Skeletal muscle tissue (tissue), 4 donors: ENCODE measurements around the gene EPHA6. TPM values are rescaled to one million over a fixed set of nuclear protein-coding genes. Genes with fewer than 3 reads are reported as not detected.

Experiments used
- H3K27ac ChIP-seq: one replicate; pipeline ENCODE4 v1.7.0; 2013; ENCODE audit warnings: mild to moderate bottlenecking, low read depth, low read length, inconsistent platforms
- H3K27me3 ChIP-seq, 3 donors: one replicate each; pipeline ENCODE4 v1.7.0; 2013; ENCODE audit warnings: low read length in 3 of 3; ENCODE audit not compliant: control insufficient read depth in 3 of 3, insufficient read depth in 3 of 3
- H3K36me3 ChIP-seq, 3 donors: one replicate each; pipeline ENCODE4 v1.7.0; 2013; ENCODE audit warnings: low read length in 3 of 3; ENCODE audit not compliant: control insufficient read depth in 3 of 3, insufficient read depth in 3 of 3
- H3K4me1 ChIP-seq, 3 donors: one replicate each; pipeline ENCODE4 v1.7.0; 2013; ENCODE audit warnings: low read length in 3 of 3, mild to moderate bottlenecking in 3 of 3; ENCODE audit not compliant: control insufficient read depth in 3 of 3, insufficient read depth in 3 of 3
- H3K4me3 ChIP-seq, 3 donors: one replicate each; pipeline ENCODE4 v1.7.0; 2013; ENCODE audit warnings: low read length in 3 of 3
- H3K9ac ChIP-seq, 3 donors: one replicate each; pipeline ENCODE4 v1.7.0; 2013; ENCODE audit warnings: low read length in 3 of 3, mild to moderate bottlenecking in 3 of 3, moderate library complexity in 2 of 3, low read depth in 1 of 3
- H3K9me3 ChIP-seq, 3 donors: one replicate each; pipeline ENCODE4 v1.7.0; 2013; ENCODE audit warnings: low read length in 3 of 3; ENCODE audit not compliant: control insufficient read depth in 3 of 3
- total RNA-seq: library from RNA; depleted of rRNA; stranded (reverse); fragments of >200 nt; gene quantifications from one replicate; pipeline ENCODE4 v1.2.3, GENCODE V29; 2014
- donor health status: Osteomylitis.

The EPHA6 gene
- total RNA-seq: 0.52 TPM

DNA sequence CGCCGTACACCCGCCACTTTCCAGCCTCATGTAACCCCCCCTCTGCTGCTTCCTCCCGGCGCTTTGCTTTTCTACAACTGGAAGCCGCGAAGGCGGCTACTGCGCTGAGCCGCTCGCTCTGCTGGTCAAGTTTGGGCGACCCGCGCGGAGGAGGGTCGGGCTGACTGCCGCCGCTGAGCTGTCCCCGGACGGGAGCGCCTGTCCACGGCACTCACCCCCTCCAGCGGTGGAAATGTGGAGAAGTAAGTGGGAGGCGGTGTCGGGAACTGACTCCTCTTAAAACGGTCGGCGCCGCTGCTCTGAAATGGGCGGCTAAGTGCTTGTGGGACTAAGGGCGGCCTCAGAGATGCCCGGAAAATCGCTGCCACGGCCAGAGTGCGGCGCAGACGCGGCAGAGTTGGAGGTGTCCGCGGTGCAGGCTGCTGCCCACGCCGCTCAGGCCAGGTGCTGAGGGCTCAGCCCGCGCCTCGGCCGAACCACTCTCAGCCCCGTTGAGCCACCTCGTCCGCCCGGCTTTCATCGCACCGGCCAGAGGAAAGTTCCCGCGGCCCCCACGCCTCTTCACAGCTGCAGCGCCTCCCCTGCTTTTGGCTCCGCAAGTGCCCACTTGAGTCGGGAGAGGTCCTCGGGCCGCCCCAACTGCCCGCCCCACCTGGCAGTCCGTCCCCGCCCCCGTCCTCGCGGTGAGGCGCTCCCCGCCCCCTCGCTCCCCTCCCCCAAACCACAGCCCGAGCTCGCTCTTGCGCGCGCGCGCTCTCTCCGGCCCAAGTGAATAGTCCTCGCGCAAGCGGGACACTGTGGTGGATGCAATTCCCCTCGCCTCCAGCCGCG, at the start of gene EPHA6:
TSS of gene EPHA6 (plus strand) at position 775 of the 831 bp plus-strand sequence.
- Histone ChIP-seq H3K27me3 (peaks cover 28 to 37% (median 34%) of the 10 kb centered on the region in 3 donors), H3K27ac (no peak within 1 kb of the TSS), H3K9me3 (no peaks in the 10 kb centered on the region), H3K9ac (peak within 1 kb of the TSS in 2 of 3 donors; percentile 3 to 5), H3K4me1 (peaks cover 11 to 14% (median 11%) of the 10 kb centered on the region in 3 donors), H3K4me3 (peak within 1 kb of the TSS; percentile 51 to 60 (median 58)), H3K36me3 (no peaks in the 10 kb centered on the region)

DNA sequence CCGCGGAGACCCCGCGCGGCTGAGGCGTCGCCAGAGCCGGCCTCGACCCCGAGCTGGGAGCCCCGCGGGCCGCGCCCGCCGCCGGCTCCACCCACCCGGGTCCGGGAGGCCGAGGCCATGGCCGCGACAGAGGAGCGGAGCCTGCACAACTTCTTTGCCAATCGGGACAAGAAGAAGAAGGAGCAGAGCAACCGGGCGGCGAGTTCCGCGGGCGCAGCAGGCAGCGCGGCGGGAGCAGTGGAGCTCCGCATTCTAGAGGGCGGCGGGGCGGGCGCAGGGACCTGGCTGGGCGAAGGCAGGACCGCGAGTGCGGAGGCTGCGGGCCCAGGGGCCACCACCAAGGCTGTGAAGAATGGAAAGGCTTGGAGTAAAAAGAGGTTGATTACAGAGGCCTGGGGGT, 37.6 kb upstream of the EPHA6 start:
- H3K36me3 ChIP-seq: no peaks in the 10 kb centered on the region
- H3K27ac ChIP-seq: no peak overlapping the region
- no peaks in the 10 kb centered on the region for H3K27me3 ChIP-seq
- no peaks in the 10 kb centered on the region for H3K4me1 ChIP-seq
- H3K4me3 ChIP-seq: no peak overlapping the region
- no peak overlapping the region for H3K9ac ChIP-seq
- peaks cover 0 to 3% (median 0%) of the 10 kb centered on the region in 3 donors for H3K9me3 ChIP-seq

DNA sequence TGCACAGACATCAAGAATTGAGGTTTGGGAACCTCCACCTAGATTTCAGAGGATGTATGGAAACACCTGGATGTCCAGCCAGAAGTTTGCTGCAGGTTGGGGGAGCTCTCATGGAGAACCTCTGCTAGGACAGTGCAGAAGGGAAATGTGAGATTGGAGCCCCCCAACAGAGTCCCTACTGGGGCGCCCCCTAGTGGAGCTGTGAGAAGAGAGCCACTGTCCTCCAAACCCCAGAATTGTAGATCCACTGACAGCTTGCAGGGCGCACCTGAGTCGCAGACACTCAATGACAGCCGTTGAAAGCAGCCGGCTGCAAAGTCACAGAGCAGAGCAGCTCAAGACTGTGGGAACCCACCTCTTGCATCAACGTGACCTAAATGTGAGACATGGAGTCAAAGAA, 34.6 kb upstream of the EPHA6 start:
- Histone ChIP-seq H3K36me3 (no peaks in the 10 kb centered on the region), H3K9me3 (no peaks in the 10 kb centered on the region)

DNA sequence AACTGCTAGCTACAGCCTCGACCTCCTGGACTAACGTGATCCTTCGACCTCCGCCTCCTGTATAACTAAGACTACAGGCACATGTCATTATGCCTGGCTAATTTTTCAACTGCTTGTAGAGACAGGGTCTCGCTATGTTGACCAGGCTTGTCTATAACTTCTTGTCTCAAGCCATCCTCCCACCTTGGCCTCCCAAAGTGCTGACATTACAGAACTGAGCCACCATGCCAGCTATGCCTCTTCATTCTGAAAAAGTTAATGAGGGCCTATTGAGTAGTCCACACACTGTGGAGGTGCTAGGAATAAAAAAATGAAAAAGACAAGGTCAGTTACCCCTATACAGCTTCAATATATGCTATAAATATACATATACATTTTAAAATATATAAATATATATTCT, 18.3 kb upstream of the EPHA6 start:
- Histone ChIP-seq H3K4me3 (no peak overlapping the region), H3K27ac (no peak overlapping the region), H3K27me3 (no peaks in the 10 kb centered on the region), H3K36me3 (no peaks in the 10 kb centered on the region), H3K9me3 (no peaks in the 10 kb centered on the region), H3K9ac (no peak overlapping the region), H3K4me1 (no peaks in the 10 kb centered on the region)

More for the DNA sequence above, 34.6 kb upstream of the EPHA6 start:
- no peak overlapping the region for H3K9ac ChIP-seq
- no peaks in the 10 kb centered on the region for H3K27me3 ChIP-seq
- H3K4me1 ChIP-seq: no peaks in the 10 kb centered on the region
- no peak overlapping the region for H3K4me3 ChIP-seq
- no peak overlapping the region for H3K27ac ChIP-seq

DNA sequence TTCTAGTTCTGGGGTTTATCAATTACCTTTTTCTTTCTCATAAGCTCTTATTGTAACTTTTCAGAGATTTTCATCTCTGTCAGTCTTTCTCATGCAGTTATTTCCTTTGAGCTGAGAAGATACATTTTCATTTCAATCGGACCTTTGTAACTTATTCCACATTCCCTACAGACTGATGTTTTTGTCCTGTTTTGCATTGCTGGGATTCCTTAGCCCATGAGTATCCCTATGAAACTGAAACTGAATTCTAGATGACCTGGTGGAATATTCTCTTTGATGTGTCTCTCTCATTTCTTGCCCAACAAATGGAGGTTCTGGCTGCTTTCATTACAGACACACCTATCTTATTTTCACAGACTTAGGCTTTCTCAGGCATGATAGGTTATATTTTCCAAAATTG, 10.5 kb upstream of the EPHA6 start:
- no peak overlapping the region for H3K9ac ChIP-seq
- H3K27me3 ChIP-seq: no peaks in the 10 kb centered on the region
- no peaks in the 10 kb centered on the region for H3K36me3 ChIP-seq
- H3K9me3 ChIP-seq: no peaks in the 10 kb centered on the region
- no peak overlapping the region for H3K27ac ChIP-seq
- H3K4me3 ChIP-seq: no peak overlapping the region
- no peaks in the 10 kb centered on the region for H3K4me1 ChIP-seq

DNA sequence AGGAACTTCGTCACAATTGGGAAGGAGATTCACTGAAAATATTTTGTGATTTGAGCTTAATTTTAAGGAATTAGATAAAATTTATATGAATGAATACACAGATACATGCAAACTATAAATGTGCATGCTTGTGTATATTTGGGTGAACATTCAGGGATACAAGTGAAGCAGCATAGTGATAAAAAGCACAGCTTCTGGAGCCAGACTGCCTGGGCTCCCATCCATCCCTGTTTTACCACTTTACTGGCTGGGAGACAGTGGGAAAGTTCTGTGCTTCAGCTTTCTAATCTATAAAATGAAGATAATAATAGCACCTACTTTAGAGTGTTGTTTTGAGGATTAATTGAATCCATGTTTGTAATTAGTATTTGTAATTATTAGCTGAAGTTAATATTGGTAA, 8.1 kb upstream of the EPHA6 start:
- H3K4me3 ChIP-seq: no peak overlapping the region
- H3K4me1 ChIP-seq: no peaks in the 10 kb centered on the region
- H3K9ac ChIP-seq: no peak overlapping the region
- no peaks in the 10 kb centered on the region for H3K36me3 ChIP-seq
- H3K9me3 ChIP-seq: no peaks in the 10 kb centered on the region
- no peak overlapping the region for H3K27ac ChIP-seq
- peaks cover under 1 to 10% (median under 1%) of the 10 kb centered on the region in 3 donors for H3K27me3 ChIP-seq

DNA sequence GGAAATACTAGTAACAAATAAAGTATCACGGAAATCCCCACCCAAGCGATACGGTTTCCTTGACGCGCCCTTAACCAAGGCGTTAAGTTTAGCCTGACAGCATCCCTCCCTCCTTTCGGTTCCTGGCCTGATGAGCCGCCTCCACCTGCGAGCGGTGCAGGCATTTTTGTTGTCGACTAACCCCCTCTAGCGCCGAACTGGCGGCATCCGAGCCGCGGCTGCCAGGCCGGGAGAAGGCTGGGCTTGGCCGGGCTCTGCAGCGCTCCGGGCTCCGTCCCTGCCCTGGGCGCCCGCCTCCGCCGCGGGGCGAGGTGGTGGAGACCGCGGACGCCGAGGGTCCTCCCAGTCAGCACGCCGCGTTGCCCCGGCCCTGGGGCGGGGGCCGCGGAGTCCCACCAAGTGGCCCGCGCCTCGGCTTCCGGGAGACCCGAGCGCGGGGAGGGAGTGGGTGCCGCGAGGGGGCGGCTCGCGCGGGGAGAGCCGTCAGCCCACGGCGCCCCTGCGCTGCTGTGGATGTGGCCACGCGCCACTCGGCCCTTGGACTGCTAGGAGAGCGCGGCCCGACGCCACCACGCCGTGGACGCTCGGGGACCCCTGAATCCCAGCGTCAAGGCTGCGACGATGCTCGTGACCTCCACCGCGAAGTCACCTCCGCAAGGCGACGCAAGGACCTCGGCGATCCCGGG, 1.1 kb upstream of the EPHA6 start:
- Histone ChIP-seq H3K36me3 (no peaks in the 10 kb centered on the region), H3K9ac (peak overlapping the region in 2 of 3 donors; percentile 3 to 5), H3K9me3 (no peaks in the 10 kb centered on the region), H3K27me3 (peaks cover 28 to 37% (median 34%) of the 10 kb centered on the region in 3 donors), H3K4me3 (peak overlapping the region; percentile 58 to 65 (median 60)), H3K27ac (no peak overlapping the region), H3K4me1 (peaks cover 11 to 14% (median 11%) of the 10 kb centered on the region in 3 donors)

DNA sequence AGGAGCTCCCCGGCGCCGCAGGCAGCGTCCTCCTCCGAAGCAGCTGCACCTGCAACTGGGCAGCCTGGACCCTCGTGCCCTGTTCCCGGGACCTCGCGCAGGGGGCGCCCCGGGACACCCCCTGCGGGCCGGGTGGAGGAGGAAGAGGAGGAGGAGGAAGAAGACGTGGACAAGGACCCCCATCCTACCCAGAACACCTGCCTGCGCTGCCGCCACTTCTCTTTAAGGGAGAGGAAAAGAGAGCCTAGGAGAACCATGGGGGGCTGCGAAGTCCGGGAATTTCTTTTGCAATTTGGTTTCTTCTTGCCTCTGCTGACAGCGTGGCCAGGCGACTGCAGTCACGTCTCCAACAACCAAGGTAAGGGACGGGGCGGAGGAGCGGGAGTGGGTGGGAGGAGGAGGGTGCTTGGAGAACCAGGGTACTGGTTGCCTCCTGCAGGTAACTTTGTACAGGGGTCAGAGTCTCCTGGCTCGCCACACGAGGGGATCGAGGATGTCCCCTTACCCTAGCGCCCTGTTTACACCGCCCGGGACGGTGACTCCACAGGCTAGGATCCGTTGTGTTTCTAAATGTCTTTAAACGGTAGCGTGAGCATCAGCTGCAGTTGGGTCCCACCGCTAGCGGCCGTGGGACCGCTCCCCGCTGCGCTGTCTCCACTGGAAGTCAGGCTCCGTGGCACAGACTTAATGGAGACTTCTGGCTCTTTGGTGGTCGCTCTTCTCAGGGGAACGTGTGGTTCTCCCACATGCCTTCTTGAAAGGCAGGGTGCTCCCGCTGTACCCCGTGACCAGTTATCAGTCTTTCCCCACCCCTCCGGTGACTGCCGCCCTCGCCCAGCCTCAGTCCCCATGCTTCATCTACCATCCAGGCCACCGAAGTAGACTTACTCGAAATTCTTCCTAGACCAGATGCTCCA, 515 bp downstream of the EPHA6 start:
- no peaks in the 10 kb centered on the region for H3K36me3 ChIP-seq
- no peak overlapping the region for H3K27ac ChIP-seq
- H3K9ac ChIP-seq: no peak overlapping the region
- H3K4me3 ChIP-seq: no peak overlapping the region
- peaks cover 22 to 37% (median 34%) of the 10 kb centered on the region in 3 donors for H3K27me3 ChIP-seq
- no peaks in the 10 kb centered on the region for H3K9me3 ChIP-seq
- peaks cover 11 to 14% (median 11%) of the 10 kb centered on the region in 3 donors for H3K4me1 ChIP-seq

DNA sequence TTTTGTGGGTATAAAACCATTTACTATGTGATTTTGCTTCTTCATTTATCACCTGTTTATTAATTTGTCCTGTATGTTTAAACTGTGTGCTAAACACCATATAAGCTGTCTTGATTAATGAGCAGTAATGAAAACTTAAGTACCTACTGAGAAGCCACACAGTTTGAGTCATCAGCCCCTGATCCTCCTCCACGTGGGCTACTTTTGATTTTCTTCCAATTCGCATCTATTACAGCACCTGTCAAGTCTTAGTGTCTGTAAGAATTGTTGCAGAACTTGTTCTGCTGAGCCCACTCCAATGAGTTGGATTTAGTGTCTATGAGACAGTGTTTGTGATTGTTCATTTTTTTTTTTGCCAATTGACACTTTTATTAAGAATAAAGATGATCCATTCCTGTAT, 16.8 kb downstream of the EPHA6 start:
- no peak overlapping the region for H3K4me3 ChIP-seq
- no peaks in the 10 kb centered on the region for H3K4me1 ChIP-seq
- H3K9ac ChIP-seq: no peak overlapping the region
- H3K27me3 ChIP-seq: no peaks in the 10 kb centered on the region
- H3K9me3 ChIP-seq: no peaks in the 10 kb centered on the region
- H3K36me3 ChIP-seq: no peaks in the 10 kb centered on the region
- no peak overlapping the region for H3K27ac ChIP-seq
